Spleen (tissue), 7 donors: ENCODE measurements around the gene TNN.

Source experiments
- CTCF ChIP-seq, 11 experiments: fragments of 200-600 bp in 7 of 11; fragments of 450-650 bp in 4 of 11; sonication (generic) in 4 of 11; IDR thresholded peaks in 8 of 11; conservative IDR thresholded peaks in 3 of 11; 1 replicate in 7 of 11; 2 replicates in 4 of 11; pipeline versions ENCODE4 v1.4.0 to v1.8.0; 2016 to 2021; ENCODE audit warnings: antibody characterized with exemption in 11 of 11, inconsistent platforms in 4 of 11, mild to moderate bottlenecking in 1 of 11
- POLR2A ChIP-seq, 3 donors: fragments of 450-650 bp; IDR thresholded peaks; one replicate each; pipeline ENCODE4 v1.5.1; 2017; ENCODE audit warnings: antibody characterized with exemption in 3 of 3, mild to moderate bottlenecking in 1 of 3
- POLR2AphosphoS5 ChIP-seq, 3 donors: sonication (generic); formaldehyde crosslinking; IDR thresholded peaks; one replicate each; pipeline ENCODE4 v1.5.1; 2017; ENCODE audit warnings: antibody characterized with exemption in 3 of 3
- donor health status: DM: no; HTN: no; CAD: no; lungs with moderate emphysema.
- donor health status: DM: no; HTN: no; CAD: no.
- donor health status: DM: no; HTN: no; CAD: no.

- no peak for TF ChIP-seq CTCF (IDR thresholded peaks at IDR 0.05 in 8 of 11, conservative IDR thresholded peaks at IDR 0.05 in 3 of 11)
- TF ChIP-seq POLR2A (IDR thresholded peaks at IDR 0.05): no peak
- TF ChIP-seq POLR2AphosphoS5 (IDR thresholded peaks at IDR 0.05): no peak
These were observed 48.1 kb upstream of the TNN start for GRCh38 chr1:175019524-175019923.
